Liver (tissue), 9 donors: ENCODE results near the gene XPR1. TPM values are rescaled to one million over a fixed set of nuclear protein-coding genes. Genes with fewer than 3 reads are reported as not detected.

Source experiments
- DNase-seq: peaks from one replicate; pipeline ENCODE4 v3.0.0-alpha.2; 2017; ENCODE audit warnings: low spot score
- H3K27ac ChIP-seq, 2 donors: one replicate each; pipeline ENCODE4 v1.7.0; 2013; ENCODE audit warnings: inconsistent platforms in 2 of 2, low read length in 2 of 2, control low read depth in 1 of 2, low read depth in 1 of 2, mild to moderate bottlenecking in 1 of 2
- H3K27me3 ChIP-seq, 4 donors: one replicate each; pipeline versions ENCODE4 v1.6.1 to v1.7.0; 2013; ENCODE audit warnings: low read length in 3 of 4, inconsistent platforms in 1 of 4, mild to moderate bottlenecking in 1 of 4, moderate library complexity in 1 of 4; ENCODE audit not compliant: control insufficient read depth in 4 of 4, insufficient read depth in 4 of 4
- H3K36me3 ChIP-seq, 4 donors: one replicate each; pipeline versions ENCODE4 v1.6.1 to v1.7.0; 2013; ENCODE audit warnings: low read length in 3 of 4, mild to moderate bottlenecking in 3 of 4, low read depth in 1 of 4, moderate library complexity in 1 of 4; ENCODE audit not compliant: control insufficient read depth in 4 of 4, insufficient read depth in 3 of 4
- H3K4me1 ChIP-seq, 4 donors: one replicate each; pipeline versions ENCODE4 v1.6.1 to v1.7.0; 2013; ENCODE audit warnings: low read length in 3 of 4, mild to moderate bottlenecking in 3 of 4, moderate library complexity in 1 of 4; ENCODE audit not compliant: control insufficient read depth in 4 of 4, insufficient read depth in 4 of 4
- H3K4me3 ChIP-seq, 3 donors: one replicate each; pipeline versions ENCODE4 v1.6.1 to v1.7.0; 2013; ENCODE audit warnings: low read length in 3 of 3, control low read depth in 1 of 3, low read depth in 1 of 3, mild to moderate bottlenecking in 1 of 3
- H3K9ac ChIP-seq, 2 donors: one replicate each; pipeline ENCODE4 v1.7.0; 2013; ENCODE audit warnings: low read length in 2 of 2, mild to moderate bottlenecking in 2 of 2, moderate library complexity in 2 of 2, control low read depth in 1 of 2, low read depth in 1 of 2
- H3K9me3 ChIP-seq, 4 donors: one replicate each; pipeline versions ENCODE4 v1.6.1 to v1.7.0; 2013; ENCODE audit warnings: low read length in 3 of 4; ENCODE audit not compliant: control insufficient read depth in 4 of 4
- ATF3 ChIP-seq: IDR thresholded peaks from 2 replicates; pipeline ENCODE4 v1.6.1; 2016; ENCODE audit warnings: antibody characterized with exemption
- EGR1 ChIP-seq, 2 donors: IDR thresholded peaks; 2 replicates each; pipeline ENCODE4 v1.6.1; 2016 to 2018; ENCODE audit warnings: antibody characterized with exemption in 2 of 2, low read depth in 2 of 2
- FOXA2 ChIP-seq: IDR thresholded peaks from 2 replicates; pipeline ENCODE4 v1.6.1; 2016; ENCODE audit warnings: antibody characterized with exemption
- HNF4A ChIP-seq, 2 donors: conservative IDR thresholded peaks; 2 replicates each; pipeline ENCODE4 v1.6.1; 2016; ENCODE audit warnings: antibody characterized with exemption in 2 of 2, mild to moderate bottlenecking in 2 of 2
- HNF4G ChIP-seq: IDR thresholded peaks from 2 replicates; pipeline ENCODE4 v1.6.1; 2016; ENCODE audit warnings: antibody characterized with exemption
- JUND ChIP-seq, 2 donors: IDR thresholded peaks; 2 replicates each; pipeline ENCODE4 v1.6.1; 2016; ENCODE audit warnings: antibody characterized with exemption in 2 of 2
- NR2F2 ChIP-seq: IDR thresholded peaks from 2 replicates; pipeline ENCODE4 v1.6.1; 2016; ENCODE audit warnings: antibody characterized with exemption
- RAD21 ChIP-seq, 2 donors: IDR thresholded peaks; 2 replicates each; pipeline ENCODE4 v1.6.1; 2016; ENCODE audit warnings: antibody characterized with exemption in 2 of 2, mild to moderate bottlenecking in 2 of 2
- RXRA ChIP-seq, 2 donors: IDR thresholded peaks; 2 replicates each; pipeline ENCODE4 v1.6.1; 2017 to 2018; ENCODE audit warnings: antibody characterized with exemption in 2 of 2, mild to moderate bottlenecking in 1 of 2
- SP1 ChIP-seq: IDR thresholded peaks from 2 replicates; pipeline ENCODE4 v1.6.1; 2018; ENCODE audit warnings: antibody characterized with exemption, mild to moderate bottlenecking
- TAF1 ChIP-seq: conservative IDR thresholded peaks from 2 replicates; pipeline ENCODE4 v1.6.1; 2016; ENCODE audit warnings: antibody characterized with exemption, mild to moderate bottlenecking
- YY1 ChIP-seq: IDR thresholded peaks from 2 replicates; pipeline ENCODE4 v1.6.1; 2016; ENCODE audit warnings: antibody characterized with exemption, mild to moderate bottlenecking
- WGBS: extraction: QIAGEN DNeasy Blood & Tissue Kit; methylation state at CpG from one replicate; pipeline ENCODE4 v1.1.7; 2013; 5-methylcytosine and 5-hydroxymethylcytosine counted together
- polyA plus RNA-seq, 2 donors: library from polyadenylated mRNA; stranded (reverse) in 1 of 2; unstranded in 1 of 2; fragments of 200-250 nt in 1 of 2; fragments of >200 nt in 1 of 2; fragmentation: Nextera tagmentation in 1 of 2; extraction: Ambion mirVana in 1 of 2; gene quantifications; one replicate each; pipeline versions ENCODE4 v1.2.1 to v1.2.3, GENCODE V29; 2013 to 2015
- total RNA-seq, 2 donors: library from RNA; depleted of rRNA; stranded (reverse); fragments of >200 nt; gene quantifications; one replicate each; pipeline ENCODE4 v1.2.3, GENCODE V29; 2014
- TF ChIP-seq, protein P1 (sequence below): IDR thresholded peaks from 2 replicates; pipeline ENCODE4 v1.6.1; 2016; ENCODE audit warnings: antibody characterized with exemption
- TF ChIP-seq, protein P2 (sequence below): fragments of 150-350 bp; IDR thresholded peaks from 2 replicates; pipeline ENCODE4 v1.5.1; 2017; ENCODE audit warnings: improper control_type of control experiment, low read depth, low read length; ENCODE audit not compliant: missing input control
- TF ChIP-seq, protein P3 (sequence below): IDR thresholded peaks from 2 replicates; pipeline ENCODE4 v1.6.1; 2016; ENCODE audit warnings: antibody characterized with exemption
- TF ChIP-seq, protein P4 (sequence below): IDR thresholded peaks from 2 replicates; pipeline ENCODE4 v1.6.1; 2016; ENCODE audit warnings: antibody characterized with exemption, mild to moderate bottlenecking
- donor health status: healthy.
- donor health status: healthy.
- donor health status: healthy.
- donor health status: healthy.
- donor health status: healthy.

Gene XPR1
- total and polyA plus RNA-seq, 4 donors: 1.8 to 14.3 (median 5.9) TPM

DNA sequence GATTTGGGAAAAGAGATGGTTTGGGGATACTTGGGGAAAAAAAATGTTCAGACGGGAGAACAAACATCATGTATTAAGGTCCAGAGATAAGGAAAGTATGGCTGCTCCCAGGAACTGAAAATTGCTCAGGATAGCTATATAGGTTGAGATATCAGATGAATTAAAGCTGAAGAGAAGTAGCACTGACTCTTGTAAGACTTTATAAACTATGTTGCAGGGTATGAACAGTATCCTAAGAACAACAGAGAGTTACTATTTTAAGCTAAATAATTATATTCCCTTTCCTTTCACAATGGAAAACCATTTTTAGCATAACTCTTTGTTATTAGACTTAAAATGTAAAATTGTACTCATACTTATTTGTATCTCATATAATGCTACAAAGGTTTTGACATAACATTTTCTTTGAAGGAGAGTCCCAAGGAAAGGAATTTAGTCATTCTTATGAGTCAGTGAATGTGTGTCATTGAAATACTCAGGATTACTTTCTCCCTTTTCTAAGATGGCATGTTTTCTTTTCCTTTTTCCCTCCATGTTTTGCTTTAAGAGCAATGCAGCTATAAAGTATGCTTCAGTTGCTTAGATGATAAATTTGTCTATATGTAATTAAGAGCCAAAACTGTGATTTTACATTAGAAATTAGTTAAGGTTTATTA is 141.5 kb downstream of the XPR1 start:
- DNase-seq: no peak

GRCh38 chr1:180775801-180776200 is 144.0 kb downstream of the XPR1 start:
- Histone ChIP-seq H3K4me1 (peaks cover 0 to 19% (median 6%) of the 10 kb centered on the region in 4 donors), H3K9me3 (no peaks in the 10 kb centered on the region), H3K36me3 (no peaks in the 10 kb centered on the region), H3K27ac (no peak overlapping the region), H3K27me3 (no peaks in the 10 kb centered on the region), H3K9ac (no peak overlapping the region), H3K4me3 (no peak overlapping the region)
- 88% methylated on average over 2 of the region's 2 CpGs for WGBS
- DNase-seq: no peak
- no peak for TF ChIP-seq JUND (IDR thresholded peaks at IDR 0.05)
- no peak for TF ChIP-seq TAF1
- TF ChIP-seq, protein P1, sequence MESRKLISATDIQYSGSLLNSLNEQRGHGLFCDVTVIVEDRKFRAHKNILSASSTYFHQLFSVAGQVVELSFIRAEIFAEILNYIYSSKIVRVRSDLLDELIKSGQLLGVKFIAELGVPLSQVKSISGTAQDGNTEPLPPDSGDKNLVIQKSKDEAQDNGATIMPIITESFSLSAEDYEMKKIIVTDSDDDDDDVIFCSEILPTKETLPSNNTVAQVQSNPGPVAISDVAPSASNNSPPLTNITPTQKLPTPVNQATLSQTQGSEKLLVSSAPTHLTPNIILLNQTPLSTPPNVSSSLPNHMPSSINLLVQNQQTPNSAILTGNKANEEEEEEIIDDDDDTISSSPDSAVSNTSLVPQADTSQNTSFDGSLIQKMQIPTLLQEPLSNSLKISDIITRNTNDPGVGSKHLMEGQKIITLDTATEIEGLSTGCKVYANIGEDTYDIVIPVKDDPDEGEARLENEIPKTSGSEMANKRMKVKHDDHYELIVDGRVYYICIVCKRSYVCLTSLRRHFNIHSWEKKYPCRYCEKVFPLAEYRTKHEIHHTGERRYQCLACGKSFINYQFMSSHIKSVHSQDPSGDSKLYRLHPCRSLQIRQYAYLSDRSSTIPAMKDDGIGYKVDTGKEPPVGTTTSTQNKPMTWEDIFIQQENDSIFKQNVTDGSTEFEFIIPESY: no peak
- no peak for TF ChIP-seq RAD21 (IDR thresholded peaks at IDR 0.05)
- no peak for TF ChIP-seq FOXA2
- TF ChIP-seq, protein P2, sequence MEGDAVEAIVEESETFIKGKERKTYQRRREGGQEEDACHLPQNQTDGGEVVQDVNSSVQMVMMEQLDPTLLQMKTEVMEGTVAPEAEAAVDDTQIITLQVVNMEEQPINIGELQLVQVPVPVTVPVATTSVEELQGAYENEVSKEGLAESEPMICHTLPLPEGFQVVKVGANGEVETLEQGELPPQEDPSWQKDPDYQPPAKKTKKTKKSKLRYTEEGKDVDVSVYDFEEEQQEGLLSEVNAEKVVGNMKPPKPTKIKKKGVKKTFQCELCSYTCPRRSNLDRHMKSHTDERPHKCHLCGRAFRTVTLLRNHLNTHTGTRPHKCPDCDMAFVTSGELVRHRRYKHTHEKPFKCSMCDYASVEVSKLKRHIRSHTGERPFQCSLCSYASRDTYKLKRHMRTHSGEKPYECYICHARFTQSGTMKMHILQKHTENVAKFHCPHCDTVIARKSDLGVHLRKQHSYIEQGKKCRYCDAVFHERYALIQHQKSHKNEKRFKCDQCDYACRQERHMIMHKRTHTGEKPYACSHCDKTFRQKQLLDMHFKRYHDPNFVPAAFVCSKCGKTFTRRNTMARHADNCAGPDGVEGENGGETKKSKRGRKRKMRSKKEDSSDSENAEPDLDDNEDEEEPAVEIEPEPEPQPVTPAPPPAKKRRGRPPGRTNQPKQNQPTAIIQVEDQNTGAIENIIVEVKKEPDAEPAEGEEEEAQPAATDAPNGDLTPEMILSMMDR: no peak
- TF ChIP-seq HNF4G: no peak
- TF ChIP-seq HNF4A (conservative IDR thresholded peaks at IDR 0.05): no peak
- TF ChIP-seq ATF3: no peak
- TF ChIP-seq, protein P3, sequence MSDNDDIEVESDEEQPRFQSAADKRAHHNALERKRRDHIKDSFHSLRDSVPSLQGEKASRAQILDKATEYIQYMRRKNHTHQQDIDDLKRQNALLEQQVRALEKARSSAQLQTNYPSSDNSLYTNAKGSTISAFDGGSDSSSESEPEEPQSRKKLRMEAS: no peak
- TF ChIP-seq EGR1 (IDR thresholded peaks at IDR 0.05; ENCODE audit: low read depth in 2 of 2): no peak
- TF ChIP-seq RXRA (IDR thresholded peaks at IDR 0.05): no peak
- no peak for TF ChIP-seq NR2F2
- no peak for TF ChIP-seq SP1

More for the DNA sequence above, 141.5 kb downstream of the XPR1 start:
- Histone ChIP-seq H3K27me3 (no peaks in the 10 kb centered on the region), H3K36me3 (no peaks in the 10 kb centered on the region), H3K9me3 (no peaks in the 10 kb centered on the region), H3K9ac (no peak overlapping the region), H3K4me1 (peaks cover 0 to 13% (median 4%) of the 10 kb centered on the region in 4 donors), H3K27ac (no peak overlapping the region), H3K4me3 (no peak overlapping the region)
- WGBS: 93% methylated on average over 1 of the region's 1 CpG
- TF ChIP-seq SP1 (no peak), YY1 (no peak), HNF4G (no peak), FOXA2 (no peak), ATF3 (no peak), RAD21 (IDR thresholded peaks at IDR 0.05) (no peak), NR2F2 (no peak), RXRA (IDR thresholded peaks at IDR 0.05) (no peak)
- TF ChIP-seq, protein P4, sequence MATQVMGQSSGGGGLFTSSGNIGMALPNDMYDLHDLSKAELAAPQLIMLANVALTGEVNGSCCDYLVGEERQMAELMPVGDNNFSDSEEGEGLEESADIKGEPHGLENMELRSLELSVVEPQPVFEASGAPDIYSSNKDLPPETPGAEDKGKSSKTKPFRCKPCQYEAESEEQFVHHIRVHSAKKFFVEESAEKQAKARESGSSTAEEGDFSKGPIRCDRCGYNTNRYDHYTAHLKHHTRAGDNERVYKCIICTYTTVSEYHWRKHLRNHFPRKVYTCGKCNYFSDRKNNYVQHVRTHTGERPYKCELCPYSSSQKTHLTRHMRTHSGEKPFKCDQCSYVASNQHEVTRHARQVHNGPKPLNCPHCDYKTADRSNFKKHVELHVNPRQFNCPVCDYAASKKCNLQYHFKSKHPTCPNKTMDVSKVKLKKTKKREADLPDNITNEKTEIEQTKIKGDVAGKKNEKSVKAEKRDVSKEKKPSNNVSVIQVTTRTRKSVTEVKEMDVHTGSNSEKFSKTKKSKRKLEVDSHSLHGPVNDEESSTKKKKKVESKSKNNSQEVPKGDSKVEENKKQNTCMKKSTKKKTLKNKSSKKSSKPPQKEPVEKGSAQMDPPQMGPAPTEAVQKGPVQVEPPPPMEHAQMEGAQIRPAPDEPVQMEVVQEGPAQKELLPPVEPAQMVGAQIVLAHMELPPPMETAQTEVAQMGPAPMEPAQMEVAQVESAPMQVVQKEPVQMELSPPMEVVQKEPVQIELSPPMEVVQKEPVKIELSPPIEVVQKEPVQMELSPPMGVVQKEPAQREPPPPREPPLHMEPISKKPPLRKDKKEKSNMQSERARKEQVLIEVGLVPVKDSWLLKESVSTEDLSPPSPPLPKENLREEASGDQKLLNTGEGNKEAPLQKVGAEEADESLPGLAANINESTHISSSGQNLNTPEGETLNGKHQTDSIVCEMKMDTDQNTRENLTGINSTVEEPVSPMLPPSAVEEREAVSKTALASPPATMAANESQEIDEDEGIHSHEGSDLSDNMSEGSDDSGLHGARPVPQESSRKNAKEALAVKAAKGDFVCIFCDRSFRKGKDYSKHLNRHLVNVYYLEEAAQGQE: no peak
- TF ChIP-seq, protein P1: no peak
